Activated naive CD4-positive, alpha-beta T cell treated with anti-CD3 and anti-CD28 coated beads, Interleukin-2, amount 50 U/mL, for 16 hours (primary cell): ENCODE results near the gene SERPINB6.

Source experiments
- DNase-seq: peaks from one replicate; pipeline ENCODE4 v3.0.0-alpha.2; 2020

SERPINB6 gene

DNA sequence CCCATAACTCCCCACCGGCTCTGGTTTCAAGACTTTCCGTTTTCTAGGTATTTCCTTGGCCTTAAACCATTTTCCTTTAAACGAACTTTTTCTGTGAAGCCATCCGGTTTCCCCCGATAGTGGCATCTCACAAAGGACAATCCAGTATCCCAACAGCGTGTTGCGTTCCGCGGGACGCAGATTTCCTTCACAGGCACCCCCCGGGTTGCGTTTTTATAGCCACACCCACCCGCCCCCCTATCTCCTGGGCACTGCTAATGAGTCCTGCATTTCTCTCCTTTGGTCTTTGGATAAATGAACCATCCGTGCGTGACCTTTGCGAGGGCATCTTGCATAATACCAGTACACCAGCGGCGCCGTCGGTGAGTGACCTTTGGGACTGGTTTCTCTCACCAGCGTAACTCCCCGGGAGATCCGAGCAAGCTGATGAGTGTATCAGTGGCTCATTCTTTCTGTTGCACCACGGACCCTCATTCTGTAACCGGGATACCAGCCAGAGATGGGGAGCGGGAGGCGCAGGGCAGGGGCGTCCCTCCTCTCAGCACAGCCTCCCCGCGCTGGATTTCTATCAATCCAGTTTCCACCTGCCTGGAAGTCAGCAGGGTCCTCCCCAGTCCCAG is 27.7 kb upstream of the SERPINB6 start:
- no peak for DNase-seq

DNA sequence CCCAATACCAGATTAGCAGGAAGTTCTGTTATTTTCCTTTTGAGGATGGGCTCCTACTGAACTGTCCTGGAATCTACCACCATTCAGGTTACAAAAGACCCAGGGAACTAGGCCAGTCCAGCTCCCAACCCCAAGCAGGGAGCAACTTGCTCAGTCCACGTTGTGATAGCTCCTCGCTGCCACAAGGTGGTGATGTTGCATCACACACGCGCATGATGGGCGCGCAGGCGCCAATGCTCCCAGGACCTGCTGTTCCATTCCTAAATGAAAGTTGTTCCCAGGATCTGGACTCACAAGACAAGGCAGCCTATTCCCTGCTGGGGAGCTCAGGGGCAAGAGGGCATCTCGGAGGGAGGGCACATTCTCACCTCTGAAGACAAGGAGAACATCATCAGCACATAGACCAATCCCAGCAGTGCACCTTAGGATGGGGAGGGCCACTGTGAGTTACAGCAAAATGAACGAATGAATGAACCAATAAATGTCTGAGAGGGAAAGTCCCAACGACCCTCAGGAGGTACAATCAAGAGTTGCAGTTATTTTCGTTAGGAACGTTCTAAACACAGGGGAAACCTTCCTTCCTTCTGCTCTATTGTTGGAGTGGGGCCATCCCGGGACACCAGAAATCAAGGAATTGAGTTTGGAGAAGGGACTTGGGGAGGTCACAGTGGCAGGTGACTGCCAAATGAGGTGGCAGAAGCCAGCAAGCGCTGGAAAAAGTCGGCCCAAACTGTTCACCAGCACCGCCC is 27.1 kb upstream of the SERPINB6 start:
- peak; percentile 58 for DNase-seq

DNA sequence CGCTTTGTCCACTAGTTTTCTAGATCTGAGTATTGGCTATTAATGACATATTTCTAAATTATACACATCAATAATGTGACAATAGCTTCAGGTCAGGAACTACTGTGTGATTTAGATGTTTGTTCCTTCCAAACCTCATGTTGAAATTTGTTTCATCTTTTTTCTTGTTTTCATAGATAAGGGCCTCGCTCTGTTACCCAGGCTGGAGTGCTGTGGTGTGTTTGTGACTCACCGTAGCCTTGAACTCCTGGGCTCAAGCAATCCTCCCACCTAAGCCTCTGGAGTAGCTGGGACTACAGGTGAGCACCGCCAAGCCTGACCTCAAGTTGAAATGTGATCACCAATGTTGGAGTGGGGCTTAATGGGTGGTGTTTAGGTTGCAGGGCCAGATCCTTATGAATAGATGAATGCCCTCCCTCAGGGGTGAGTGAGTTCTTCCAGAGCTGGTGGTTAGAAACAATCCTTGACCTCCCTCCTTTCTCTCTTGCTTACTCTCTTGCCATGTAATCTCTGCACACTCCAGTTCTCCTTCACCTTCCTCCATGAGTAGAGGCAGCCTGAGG is 22.5 kb upstream of the SERPINB6 start:
- no peak for DNase-seq

DNA sequence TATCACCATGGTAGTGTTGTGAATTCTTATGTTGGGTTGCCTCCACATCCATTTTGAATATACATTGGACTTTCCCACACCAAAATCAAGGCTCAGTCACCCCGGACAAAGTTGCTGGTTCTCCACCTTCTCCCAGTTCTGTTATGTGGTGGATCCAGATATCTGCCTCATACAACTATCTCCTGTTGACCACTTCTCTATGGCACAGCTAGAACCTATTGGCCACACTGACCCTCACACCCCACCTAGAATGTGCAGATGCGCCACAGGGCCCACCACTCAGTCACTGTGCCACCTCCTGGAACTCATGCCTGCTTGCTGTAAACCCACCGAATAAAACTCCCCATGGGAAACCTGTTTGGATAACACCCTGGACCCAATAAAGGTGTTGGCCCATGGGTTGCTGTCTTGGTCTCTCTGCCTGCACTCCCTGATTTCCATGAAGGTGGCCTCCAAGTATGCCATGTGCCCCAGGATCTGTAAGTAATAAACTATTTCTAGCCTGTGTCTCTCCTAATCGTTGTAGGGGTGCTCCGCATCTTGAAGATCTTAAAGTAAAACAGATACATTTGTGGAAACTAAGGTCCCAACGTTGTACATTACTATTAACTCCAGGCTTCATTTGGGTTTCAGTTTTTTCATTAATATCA is 21.1 kb upstream of the SERPINB6 start:
- DNase-seq: no peak

DNA sequence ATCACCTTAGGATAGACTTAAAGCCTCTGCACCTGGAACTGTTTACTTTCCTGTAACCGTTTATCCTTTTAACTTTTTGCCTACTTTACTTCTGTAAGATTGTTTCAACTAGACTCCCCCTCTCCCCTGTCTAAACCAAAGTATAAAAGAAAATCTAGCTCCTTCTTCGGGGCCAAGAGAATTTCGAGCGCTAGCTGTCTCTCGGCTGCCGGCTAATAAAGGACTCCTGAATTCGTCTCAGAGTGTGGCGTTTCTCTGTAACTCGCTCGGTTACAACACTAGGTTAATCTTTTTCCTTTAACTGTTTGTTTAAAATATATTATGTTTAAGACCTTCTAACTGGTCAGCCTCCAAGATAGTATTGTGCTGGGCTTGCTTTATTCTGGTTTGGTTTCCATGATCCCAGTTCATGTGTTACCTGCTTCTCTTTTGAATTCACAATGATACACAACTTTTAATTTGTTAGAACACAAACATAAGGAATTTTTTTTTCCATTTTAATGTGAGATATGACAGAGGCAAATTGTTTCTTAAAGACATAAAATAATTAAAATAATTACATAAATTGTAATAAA is 19.7 kb upstream of the SERPINB6 start:
- no peak for DNase-seq

DNA sequence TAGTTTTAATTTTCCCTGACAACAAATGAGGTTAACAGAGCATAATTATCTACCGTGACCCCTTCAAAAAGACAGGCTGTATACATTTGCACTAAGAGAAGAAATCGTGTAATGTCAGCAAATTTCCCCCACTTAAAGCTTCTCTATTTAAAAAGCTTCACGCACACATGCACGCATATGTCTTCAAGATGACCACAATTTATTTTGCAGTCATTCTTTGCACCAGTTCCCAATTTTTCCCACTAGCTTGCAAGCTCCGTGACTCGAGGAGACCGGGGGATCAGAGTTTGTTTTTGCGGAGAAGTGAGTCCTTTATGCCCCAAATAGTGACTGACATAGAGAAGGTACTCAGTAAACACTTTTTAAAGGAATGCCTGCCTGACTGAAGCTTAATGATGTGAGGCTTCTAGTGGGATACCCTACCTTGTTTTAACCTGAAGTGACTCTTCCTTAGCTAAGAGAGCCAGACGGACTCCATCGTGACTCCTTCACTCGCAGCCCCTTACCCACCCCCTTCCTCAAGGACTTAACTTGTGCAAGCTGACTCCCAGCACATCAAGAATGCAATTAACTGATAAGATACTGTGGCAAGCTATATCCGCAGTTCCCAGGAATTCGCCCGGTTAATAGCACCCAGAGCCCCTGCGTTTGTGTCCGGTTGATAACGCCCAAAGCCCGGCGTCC is 19.0 kb upstream of the SERPINB6 start:
- no peak for DNase-seq

DNA sequence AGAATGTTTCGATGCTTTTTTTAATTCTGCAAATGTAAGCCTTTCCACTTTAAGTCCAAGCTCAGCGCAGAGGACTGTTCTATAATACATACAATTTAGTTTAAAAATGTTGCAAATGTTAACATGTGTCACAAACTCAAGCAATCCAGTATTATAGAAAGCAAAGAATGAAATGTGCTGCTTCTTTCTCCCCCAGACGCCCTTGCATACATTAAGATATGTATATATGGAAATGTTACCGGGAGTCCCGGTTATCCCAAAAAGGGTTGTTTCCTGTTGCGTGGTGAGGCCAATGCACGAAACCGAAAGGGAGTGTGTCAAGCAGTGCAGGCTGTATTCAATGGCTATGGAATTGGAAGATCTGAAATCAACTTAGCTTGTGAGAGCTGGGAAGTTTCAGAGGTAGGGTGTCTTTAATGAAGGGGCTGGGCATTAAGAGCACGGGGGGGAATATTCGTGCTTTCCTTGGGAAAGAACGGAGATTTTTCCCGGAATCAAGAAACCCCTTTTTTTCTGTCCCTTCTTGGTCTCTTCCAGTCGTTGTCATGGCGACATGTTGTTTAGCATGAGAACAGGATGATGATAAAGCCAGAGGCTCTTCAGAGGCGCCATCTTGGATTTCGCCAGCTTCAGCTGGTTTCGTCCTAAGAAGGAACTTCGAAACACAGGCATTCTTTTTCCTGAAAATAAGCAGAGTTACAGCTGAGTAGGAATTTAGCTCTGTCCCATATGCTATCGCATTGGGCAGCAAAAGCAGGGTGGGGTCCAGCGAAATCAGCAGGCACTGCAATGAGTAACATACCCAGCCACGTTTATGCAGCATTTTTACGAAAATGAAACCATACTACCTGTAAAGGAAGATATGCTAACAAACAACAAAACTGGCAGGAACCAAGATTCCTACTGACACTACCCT is 18.2 kb upstream of the SERPINB6 start:
- DNase-seq: peak; percentile 70

DNA sequence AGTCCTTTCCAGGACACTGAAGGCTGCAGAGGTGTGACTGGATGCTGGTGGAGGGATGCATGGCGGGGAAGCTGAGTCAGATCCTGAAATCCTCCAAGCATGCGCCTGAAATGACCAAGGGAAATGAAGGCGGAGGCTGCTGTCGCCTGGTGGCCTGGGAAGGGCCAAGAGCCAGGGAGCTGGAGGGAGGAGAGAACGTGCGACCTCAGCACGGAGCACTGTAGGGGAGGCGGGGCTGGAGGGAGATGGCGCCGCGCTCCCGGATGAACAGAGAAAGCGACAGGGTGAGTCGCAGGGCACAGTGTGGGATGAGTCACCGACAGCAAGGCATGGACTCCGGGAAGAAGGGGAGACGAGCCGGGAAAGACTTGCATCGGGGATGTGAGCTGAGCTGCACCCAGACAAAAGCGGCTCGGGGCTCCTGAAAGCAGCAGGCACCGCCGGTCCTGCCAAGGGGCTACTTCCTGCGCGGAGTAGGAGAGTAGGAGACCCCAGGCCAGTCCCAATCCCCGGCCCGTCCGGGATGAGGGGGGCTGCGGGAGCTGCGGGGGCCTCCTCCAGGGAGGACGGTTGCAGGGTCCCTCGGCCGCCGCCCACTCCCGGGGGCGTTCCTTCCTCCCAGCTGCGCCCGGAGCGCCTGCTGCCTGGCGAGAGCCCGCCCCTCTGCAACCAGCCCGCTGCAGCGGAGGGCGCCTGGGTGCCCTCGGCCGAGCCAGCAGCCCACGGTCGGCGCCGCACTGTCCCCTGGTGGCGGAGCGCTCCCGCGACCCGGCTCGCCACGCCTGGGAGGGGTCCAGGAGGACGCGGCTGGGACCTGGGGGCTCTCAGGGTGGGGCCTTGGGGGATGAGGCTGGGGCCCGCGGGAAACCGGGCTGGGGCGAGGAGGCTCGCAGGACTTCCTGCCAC is 17.3 kb upstream of the SERPINB6 start:
- DNase-seq: peak; percentile 81

DNA sequence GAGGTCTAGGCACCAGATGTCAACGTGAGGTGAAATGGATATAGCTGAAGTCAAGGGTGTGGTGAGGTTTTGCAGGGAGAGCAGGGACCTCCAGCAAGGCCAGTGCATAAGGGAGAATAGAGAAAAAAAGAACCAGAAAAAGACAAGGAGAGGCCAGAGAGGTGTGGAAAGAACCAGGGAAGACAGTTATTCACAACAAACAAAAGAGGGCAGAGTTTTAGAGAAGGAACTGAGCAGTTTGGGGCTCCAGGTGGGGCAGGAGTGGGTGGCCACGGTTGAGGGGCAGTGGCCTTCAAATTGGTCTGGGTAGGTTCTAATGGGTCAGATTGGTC is 16.7 kb upstream of the SERPINB6 start:
- no peak for DNase-seq

DNA sequence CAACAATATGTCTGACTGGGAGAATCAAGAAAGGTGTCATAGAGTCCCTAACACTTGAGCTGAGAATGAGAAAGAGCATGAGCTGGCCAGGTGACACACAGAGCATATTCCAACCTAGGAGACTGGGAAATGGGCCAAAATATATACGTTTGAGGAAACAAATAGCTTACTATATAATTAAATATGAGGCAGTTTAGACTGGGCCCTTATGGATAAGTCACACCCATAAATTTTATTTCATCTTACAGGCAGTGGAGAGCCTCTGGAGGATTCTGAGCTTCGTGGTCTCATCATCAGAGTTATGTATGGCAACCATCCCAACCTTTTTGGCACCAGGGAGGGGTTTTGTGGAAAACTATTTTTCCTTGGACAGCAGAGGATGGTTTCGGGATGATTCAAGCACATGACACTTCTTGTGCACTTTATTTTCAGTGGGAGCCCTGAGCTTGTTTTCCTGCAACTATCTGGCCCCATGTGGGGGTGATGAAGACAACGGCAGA is 15.4 kb upstream of the SERPINB6 start:
- DNase-seq: no peak

DNA sequence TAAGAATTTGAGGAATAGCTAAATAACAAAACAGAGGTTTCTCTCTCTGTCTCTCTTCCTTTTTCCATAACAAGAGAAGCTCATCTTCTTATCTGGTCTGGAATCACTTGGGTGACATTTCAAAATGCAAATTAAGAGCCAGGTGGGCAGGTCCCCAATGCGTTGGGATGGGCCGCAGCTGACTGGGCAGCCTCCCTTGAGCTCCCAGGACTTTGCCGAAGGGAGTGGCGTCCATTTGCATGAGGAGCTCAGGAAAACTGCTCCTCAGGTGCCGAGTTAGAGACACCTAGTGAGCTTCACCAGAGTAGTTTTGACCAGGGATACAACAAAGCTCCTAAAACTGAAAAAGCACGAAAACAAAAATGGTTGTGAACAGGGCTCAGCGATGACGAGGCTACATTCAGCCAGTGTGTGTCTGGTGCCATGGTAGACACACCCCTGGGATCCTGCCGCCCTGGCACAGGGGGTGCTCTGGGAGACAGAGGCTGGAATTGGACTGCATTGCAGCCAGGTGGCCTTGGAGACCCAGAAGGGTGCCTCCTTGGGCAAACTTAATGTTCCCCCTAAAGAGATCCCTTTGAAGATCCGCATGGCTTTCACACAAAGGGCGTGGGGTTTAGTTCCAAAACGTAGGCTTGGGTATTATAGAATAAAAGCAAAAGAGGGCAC is 13.5 kb upstream of the SERPINB6 start:
- DNase-seq: no peak

DNA sequence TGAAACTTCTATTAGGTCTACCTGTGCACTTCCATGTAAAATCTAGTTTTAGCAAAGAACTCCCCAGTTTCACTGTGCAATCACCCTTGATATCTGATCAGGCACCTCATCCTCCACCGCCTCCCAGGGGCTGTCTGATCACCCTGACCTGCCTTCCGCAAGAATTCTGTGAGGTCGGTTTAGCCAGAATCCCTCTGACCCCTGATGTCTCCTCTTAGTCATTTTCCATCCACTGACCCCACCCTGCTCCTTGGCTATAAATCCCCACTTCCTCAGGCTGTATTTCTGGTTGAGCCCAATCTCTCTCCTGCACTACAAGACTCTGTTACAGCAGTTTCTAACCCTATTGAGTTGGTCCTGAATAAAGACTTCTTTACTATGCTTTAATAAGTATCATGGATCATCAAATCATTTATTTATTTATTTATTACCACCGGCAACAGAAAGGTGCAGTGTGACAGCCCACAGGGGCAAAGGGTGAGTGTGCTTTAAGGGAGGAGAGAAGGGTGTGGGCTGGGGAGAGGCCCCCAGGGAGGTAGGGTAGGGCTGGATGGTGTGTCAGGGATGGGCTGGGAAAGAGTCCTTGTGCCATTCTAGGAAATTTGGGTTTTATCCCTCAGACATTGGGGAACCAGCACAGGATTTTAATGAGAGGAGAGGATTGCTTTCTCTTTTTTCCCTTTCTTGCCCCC is 11.2 kb upstream of the SERPINB6 start:
- no peak for DNase-seq

DNA sequence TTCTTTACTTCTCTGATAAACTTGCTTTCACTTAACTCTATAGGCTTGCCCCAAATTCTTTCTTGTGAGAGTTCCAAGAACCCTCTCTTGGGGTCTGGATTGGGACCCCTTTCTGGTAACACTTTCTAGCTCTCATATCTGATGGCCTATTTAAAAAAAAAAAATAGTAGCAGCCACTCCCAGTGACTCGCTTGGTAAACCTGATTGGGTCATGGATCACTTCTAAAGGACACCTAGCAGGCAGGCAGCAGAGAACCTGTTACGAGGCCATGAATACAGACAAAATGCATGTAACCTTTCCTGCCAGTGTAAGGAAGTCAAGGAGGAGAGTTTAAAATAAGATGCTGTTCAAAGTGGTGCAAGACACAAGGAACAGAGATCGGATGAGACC is 9.1 kb upstream of the SERPINB6 start:
- DNase-seq: no peak

DNA sequence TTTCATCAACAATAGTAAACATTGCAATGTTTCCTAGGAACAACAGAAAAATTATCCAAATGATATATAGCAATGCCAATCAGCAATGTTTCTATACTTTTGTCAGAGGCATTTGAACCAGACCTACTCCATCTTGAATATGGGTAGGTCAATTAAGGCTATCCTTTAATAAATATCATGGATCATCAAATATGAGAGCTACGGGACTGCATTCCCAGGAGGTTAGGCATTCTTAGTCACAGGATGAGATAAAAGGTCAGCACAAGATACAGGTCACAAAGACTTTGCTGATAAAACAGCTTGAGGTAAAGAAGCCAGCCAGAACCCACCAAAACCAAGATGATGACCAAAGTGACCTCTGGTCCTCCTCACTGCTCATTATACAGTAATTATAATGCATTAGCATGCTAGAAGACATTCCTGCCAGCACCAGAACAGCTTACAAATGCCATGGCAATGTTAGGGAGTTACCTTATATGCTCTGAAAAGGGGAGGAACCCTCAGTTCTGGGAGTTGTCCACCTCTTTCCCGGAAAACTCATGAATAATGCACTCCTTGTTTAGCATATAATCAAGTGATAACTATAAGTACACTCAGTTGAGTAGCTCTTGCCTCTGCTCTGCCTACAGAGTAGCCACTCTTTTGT is 8.6 kb upstream of the SERPINB6 start:
- no peak for DNase-seq

DNA sequence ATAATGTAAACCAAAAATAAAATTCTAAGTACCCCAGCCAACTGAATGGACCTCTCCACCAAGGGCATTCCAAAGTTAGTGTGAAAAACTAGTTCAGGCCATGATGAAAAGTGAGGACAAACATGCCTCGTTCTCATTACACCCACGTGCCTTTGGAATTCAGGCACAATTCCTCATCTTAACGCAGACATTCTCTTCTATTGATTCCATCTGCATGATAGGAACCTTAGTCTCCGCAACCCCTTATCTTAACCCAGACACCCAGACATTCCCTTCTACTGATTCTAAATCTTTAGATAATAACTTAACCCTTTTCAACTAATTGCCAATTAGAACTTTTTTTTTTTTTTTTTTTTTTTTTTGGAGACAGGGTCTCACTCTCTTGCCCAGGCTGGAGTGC is 7.6 kb upstream of the SERPINB6 start:
- DNase-seq: no peak

DNA sequence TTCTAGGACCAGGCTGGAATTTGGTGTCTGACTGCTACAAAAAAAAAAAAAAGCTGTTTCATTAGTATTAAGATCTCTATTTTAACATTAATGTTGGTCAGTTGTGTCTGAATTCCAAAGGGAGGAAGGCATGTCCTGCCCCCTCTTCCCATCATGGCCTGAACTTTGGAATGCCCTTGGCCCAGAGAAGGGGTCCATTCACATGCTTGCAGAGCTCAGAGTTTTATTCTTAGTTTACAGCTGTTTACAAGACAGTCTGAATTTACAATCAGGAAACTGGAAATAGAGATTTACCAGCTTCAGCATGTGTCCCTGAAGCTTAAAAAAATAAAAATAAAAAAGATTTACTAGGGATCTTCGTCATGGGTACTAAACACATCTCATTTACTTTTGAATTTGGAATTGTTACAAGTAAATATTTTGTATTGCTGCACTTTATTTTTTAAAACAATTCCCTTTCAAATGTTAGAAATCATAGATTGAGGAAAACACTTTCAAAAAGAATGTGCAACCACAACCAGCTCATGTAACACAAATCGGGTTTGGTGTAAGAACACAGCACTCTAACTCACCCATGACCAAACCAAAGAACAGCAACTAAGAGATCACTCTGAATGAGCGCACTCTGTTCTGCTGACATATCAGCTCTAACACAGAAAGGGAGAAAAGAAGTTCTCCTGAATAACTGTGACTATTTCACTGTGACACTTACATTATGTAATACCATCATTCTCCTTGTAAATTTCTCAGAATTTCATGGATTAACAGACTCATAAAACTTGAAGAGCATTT is 6.6 kb upstream of the SERPINB6 start:
- no peak for DNase-seq

DNA sequence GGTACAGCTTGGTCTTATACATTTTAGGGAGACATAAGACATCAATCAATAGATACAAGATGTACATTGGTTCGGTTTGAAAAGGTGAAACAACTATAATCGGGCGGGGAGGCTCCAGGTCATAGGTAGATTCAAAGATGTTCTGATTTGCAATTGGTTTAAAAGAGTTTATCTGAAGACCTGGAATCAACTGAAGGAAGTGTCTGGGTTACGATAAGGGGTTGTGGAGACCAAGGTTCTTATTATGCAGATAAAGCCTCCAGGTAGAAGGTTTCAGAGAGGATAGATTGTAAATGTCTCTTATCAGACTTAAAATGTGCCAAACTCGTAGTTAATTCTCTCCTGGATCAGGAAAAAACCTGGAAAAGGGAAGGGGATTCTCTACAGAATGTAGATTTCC is 5.9 kb upstream of the SERPINB6 start:
- DNase-seq: no peak

DNA sequence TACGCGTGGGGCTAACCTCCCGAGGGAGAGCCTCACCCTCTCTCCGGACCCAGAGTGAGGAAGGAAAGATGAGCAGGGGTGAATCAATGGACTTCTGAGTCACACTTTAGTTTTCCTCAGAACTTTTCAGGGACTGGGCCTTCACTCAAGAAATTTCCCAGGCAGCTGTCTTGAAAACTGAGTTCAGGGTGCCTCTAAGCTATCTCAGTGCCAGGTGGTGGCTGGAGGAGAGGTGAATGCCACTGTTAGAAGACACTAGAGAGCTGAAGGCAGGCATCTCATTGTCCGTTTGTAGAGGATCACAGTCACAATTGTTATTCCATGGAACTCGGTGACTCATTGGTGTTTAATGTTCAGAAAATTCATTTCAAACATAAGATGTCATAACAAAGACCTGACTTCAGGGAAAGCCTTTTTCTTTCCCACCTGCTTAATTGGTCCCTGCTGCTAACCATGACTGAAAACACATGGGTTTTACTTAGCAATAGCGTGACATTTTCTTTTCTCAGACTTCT is 5.3 kb upstream of the SERPINB6 start:
- no peak for DNase-seq
